Hippocampal formation (tissue), 2 donors: ENCODE results near the gene DAPK1.

Experiments
- DNase-seq, 2 donors: peaks; one replicate each; lab custom pipeline; 2025; lab: John Stamatoyannopoulos, UW

Gene DAPK1

GRCh38 chr9:87613265-87614111 is 115.8 kb downstream of the DAPK1 start:
- DNase-seq, result no peak

- no peak for DNase-seq
Measured at GRCh38 chr9:87614397-87614796, 116.7 kb downstream of the DAPK1 start.

- no peak for DNase-seq
Measured at GRCh38 chr9:87615136-87615535, 117.5 kb downstream of the DAPK1 start.

- no peak for DNase-seq
Measured at GRCh38 chr9:87615547-87616148, 118.0 kb downstream of the DAPK1 start.

GRCh38 chr9:87618226-87618625 is 120.6 kb downstream of the DAPK1 start:
- no peak for DNase-seq

GRCh38 chr9:87618931-87619330 is 121.3 kb downstream of the DAPK1 start:
- DNase-seq, result no peak

GRCh38 chr9:87619346-87619745 is 121.7 kb downstream of the DAPK1 start:
- DNase-seq, result no peak

- DNase-seq, result peak; percentile 12 to 44
Measured at GRCh38 chr9:87620731-87621322, 123.2 kb downstream of the DAPK1 start.

- DNase-seq, result no peak
Measured at GRCh38 chr9:87622098-87622497, 124.4 kb downstream of the DAPK1 start.

GRCh38 chr9:87622923-87623322 is 125.3 kb downstream of the DAPK1 start:
- DNase-seq, result no peak

GRCh38 chr9:87628346-87628745 is 130.7 kb downstream of the DAPK1 start:
- no peak for DNase-seq

- no peak for DNase-seq
Measured at GRCh38 chr9:87629104-87629503, 131.4 kb downstream of the DAPK1 start.

- DNase-seq, result no peak
Measured at GRCh38 chr9:87630266-87630665, 132.6 kb downstream of the DAPK1 start.

- no peak for DNase-seq
Measured at GRCh38 chr9:87630846-87631245, 133.2 kb downstream of the DAPK1 start.

GRCh38 chr9:87635656-87636501 is 138.2 kb downstream of the DAPK1 start:
- no peak for DNase-seq

GRCh38 chr9:87638292-87638691 is 140.6 kb downstream of the DAPK1 start:
- no peak for DNase-seq

- no peak for DNase-seq
Measured at GRCh38 chr9:87639949-87640348, 142.3 kb downstream of the DAPK1 start.

GRCh38 chr9:87640385-87640795 is 142.7 kb downstream of the DAPK1 start:
- DNase-seq, result no peak

- no peak for DNase-seq
Measured at GRCh38 chr9:87641067-87641466, 143.4 kb downstream of the DAPK1 start.

GRCh38 chr9:87642330-87643106 is 144.9 kb downstream of the DAPK1 start:
- no peak for DNase-seq

GRCh38 chr9:87643107-87643650 is 145.5 kb downstream of the DAPK1 start:
- DNase-seq, result no peak
